ENCODE measurements around the gene FSTL5.

The FSTL5 gene

DNA sequence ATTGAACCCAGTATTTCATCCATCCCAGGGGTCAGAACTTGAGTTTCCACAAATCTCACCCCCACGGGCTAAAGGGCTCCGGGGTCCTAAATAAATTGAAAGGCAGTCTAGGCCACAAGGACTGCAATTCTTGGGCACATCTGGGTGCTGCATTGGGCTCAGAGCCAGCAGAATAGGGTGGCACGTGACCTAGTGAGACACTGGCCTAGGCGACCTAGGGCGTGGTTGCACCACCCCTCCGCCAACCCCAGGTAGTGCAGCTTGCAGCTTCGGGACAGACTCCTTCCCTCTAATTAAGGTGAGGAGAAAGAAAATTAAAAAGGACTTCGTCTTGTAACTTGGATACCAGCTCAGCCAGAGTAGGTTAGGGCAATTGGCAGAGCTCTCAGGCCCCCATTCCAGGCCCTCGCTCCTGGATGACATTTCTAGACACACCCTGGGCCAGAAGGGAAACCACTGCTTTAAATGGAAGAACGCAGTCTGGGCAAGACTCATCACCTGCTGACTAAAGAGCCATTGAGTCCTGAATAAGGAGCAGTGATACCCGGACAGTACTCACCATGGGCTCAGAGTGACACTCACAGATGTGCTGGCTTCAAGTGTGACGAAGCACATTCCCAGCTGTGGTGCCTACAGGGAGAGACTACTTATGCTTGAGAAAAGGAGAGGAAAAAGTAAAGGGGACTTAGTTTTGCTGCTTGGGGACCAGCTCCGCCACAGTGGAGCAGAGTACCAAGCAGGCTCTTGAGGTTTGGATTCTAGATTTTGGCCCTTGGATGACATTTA is 735.4 kb downstream of the FSTL5 start:
- no peak for DNase-seq

DNA sequence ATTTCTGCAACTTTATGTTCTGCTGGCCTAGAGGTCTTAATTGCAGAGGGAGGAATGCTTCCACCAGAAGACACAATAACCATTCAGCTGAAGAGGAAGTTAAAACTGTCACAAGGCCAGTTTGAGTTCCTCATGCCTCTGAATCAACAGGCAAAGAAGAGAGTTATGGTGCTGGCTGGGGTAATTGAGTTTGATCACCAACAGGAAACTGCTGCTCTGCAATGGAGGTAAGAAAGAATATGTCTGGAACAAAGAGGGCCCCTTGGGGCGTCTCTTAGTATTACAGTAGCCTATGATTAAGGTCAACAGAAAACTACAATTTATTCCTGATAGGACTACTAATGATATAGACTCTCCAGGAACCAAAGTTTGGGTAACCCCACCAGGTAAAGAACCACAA is 744.0 kb downstream of the FSTL5 start:
- DNase-seq: no peak

DNA sequence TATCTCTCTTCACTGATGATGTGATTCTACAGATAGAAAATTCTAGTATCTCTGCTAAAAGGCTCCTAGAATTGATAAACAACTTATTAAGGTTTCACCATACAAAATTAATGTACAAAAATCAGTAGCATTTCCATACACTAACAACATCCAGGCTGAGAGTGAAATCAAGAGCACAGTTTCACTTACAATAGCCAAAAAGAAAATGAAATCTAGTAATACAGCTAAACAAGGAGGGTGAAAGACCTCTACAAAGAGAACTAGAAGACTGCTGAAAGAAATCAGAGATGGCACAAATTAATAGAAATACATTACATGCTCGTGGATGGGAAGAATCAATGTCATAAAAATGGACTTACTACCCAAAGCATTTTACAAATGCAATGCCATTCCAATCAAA is 751.9 kb downstream of the FSTL5 start:
- no peak for DNase-seq

DNA sequence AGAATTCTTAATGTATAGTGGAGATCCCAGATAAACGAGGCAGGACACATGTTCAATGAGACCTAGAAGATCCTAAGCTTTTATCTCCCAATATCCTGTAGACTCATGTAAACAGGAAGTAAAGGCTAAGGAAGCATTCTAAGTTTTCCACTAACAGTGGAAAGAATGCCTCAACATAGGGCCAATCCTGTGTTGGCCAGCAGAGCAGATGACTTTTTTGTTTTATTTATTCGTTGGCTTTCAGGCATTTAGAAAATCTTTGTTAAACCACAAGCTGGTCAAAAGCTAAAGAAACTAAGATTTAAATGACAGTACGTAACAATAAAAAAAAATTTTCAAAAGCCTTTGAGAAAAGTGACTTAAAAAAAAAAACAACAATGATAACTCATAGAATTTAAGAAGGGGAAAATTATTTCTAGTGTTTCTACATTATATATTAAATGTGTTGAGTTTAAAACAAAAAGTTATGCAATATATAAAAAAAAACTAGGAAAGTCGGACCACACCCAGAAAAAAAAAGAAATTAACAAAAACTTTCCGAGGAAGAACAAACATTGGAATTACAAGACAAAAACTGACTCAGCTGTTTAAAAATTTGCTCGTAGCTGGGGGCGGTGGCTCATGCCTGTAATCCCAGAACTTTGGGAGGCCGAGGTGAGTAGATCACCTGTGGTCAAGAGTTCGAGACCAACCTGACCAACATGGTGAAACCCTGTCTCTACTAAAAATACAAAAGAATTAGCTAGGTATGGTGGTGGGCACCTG is 759.3 kb downstream of the FSTL5 start:
- DNase-seq: no peak

DNA sequence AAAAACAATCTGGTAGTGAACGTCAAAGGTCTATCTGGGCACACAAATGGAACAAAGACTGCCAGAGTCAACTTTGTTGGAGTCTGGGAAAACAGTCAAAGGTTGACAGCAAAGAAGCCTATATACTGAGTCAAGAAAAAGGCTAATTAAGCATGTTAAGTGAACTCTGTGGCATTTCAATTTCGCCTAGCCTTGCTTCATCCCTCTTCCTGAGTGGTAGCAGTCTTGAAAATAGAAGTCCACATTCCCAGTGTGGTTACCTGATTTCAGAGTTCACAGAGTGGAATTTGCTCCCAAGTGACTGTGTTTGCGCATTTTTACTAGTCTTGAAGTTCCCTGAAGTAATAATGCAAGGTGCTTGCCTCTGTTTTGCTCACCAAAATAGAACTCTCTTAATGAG is 760.0 kb downstream of the FSTL5 start:
- DNase-seq: no peak

DNA sequence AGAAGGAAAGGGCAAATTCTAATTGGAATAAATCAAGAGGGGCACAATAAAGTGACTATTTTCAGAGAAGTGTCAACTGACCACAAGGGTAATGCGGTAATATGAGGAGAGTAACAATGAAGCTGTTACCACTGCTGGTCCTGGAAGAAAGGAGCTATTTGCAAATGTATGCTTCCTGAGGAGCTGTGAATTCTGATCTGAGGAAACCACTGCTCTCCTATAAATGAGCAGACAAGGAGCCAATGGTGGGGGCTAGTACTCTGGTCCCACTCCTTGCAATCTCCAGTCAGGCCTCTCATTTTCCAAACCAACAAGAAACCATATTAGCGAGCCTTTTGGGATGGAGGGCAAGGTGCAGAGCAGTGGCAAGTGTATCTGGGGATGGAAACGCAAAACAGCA is 770.2 kb downstream of the FSTL5 start:
- no peak for DNase-seq

DNA sequence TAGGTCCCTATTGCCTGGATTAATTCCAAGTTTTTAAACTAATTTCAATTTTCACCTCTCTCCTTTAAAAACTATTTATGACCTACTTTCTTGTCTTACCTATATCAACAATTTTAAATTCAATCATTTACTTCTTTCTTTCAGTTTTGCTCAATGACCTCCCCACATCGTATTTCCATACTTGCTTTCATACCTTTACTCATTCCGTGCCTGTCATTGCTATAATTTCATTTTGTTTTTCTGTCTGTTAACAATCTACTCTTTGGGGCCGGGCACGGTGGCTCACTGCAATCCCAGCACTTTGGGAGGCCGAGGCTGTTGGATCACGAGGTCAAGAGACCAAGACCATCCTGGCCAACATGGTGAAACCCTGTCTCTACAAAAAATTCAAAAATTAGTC is 781.1 kb downstream of the FSTL5 start:
- DNase-seq: no peak

DNA sequence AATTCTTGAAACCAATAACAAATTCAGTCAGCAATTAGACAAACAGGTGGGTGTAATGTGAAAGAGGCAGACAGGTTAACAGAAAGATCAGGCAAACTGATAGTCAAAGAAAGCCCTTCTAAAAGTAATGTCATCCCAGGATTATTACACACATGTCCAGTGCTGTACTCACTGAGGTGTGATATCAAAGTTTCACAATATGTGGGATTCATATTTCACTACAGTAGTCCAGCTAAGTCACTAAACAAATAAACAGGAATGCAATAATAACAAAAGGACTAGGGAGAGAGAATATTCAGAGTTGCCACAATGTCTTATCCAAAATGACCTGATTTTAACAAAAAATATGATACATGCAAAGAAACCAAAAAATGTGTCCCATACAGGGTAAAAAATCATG is 787.5 kb downstream of the FSTL5 start:
- no peak for DNase-seq

DNA sequence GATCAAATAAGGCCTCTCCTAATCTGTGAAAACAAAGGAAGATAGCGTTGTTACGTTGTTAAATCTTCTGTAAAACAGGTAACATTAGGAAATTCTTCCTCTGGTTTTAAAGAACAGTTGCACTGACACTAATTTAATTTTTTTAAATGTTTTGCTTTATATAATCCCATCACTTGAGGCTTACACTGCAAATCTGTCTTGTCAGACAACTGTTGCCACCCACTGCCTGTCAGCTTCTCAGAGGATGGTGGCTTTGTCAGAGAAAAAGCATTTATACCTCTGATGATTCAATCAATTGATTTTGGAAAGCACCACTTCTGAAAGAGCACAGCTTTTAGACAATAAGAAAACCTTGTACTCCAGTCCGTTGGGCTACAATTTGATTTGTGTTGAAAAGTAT is 799.1 kb downstream of the FSTL5 start:
- no peak for DNase-seq

DNA sequence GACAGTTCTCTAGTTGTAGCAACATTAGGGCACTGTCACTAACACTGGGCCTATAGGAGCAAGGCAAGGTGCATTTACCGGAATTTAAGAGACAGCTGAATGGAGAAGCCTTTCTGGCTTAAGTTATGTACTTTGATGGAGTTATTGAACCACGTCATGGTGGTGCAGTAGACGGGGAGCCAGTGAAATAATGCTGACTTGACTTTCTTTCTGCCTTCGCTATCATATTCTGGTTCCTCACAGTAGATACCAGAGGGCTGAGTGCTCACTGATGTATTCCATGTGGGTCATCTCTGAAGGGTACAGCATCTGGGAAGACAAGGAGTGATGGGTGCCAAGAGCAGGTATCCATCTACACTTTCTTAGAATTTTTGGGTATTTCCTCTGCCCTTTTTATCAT is 802.8 kb downstream of the FSTL5 start:
- no peak for DNase-seq

DNA sequence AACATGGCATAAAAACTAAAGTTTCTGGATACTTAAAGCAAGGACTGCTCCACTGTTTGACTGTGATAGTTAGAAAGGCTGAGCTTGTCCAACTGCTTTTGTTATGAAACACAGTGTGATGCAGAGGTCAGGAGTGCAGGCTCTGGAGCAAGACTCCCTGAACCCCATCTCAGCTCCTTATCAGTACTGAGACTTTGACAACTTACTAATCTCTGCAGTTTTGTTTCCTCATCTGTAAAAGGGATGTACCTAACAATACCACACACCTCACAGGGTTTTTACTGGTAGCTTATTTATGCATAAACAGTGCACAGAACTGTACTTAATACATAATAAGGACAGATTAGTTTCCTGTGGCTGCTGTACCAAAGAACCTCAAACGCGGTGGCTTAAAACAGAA is 804.3 kb downstream of the FSTL5 start:
- DNase-seq: no peak

DNA sequence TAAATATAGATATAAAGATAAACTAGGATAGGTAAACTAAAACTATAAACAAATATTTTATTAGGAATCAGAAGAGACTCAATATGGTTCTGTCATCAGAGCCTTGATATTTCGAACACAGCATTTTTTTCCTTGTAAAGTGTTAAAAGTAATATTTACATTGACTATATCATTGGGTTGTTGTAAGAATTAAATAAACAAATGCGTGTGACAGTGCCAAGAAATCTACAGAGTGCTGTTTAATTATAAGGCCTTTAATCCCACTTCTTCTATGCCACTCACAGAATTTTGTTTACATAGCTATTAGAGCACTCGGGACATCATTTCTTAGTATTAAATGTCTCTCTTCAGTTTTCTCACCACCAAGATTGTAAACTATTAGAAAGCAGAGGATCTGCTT is 807.4 kb downstream of the FSTL5 start:
- no peak for DNase-seq

DNA sequence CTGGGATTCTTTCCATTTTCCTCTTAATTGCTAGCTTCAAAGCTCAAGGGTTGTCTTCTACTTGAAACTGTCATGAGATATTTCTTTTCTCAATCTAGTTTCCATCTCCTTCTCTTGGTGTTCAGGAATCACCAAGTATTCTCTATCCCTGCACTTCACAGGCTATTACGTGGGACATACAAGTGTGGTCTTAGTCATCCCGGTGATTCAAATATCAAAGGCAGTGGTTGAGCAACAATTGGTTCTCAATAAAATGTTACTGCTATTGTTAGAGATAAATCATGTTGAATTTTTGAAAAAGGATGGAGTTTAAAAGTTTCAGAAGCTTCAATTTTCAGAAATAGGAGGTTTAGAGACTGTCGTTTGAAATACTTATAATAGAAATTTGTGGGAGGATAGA is 812.9 kb downstream of the FSTL5 start:
- no peak for DNase-seq

DNA sequence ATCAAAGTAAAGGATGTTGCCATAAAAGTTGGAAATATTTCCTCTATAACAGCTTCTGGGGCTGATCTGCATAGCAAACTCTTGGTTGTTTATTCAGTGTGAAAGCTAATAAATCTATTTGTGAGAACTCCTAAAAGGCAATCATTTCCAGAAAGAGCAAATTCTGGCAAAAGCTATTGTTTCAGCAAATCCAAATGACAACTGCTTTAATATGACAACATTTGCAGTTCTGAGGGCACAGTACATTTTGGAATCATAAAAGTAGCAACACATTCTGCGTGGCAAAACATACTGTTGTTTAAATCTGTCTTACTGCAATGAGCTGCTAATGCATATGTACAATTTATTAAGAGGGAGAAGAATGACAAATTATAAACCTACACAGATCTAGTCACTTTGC is 818.1 kb downstream of the FSTL5 start:
- no peak for DNase-seq

DNA sequence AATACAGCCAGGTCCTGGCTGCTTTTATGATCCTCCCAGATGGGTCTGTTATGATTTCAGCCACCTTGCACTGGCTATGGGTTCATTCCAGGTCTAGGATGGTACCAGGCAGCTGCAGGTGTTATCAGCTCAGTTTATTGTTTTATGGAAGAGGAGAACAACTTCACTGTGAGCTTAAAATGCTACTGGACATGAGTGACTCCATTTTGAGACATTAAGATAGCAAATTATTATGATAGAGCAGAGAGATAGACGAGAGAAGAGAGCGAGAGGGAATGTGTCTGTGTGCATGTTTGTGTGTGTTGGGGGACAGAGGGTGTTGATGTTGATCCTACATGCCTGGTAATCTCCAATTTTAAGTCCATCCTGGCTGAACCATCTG is 820.2 kb downstream of the FSTL5 start:
- DNase-seq: no peak

DNA sequence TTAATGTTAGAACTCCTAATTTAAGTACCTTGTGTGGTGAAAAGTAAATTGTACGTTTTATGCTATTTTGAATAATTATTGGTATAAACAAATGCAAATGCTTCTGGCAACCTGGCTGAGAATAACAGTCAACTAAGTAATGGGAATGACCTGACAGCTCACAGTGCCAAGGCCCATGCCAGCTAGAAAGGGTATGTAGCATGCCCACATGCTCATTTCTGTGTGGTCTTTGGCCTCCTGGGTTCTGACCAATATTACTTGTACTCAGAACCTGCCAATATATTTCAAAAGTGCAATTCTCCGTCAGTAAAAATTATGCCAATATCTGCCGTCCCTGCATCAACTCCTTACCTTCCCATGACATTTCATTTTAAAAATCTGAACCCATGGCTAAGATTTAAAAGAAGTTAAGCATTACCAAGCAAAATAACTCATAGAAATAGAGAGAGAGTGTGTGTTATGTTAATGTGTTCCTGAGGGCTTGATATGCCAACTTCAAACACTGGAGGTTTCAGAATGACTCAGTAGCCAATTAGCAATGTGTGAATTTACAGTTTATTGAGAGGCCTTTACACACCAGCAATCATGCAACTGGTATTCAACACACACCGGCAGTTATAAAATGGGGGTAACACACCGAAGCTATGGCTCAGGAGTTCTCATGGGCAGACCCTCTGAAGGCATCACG is 820.8 kb downstream of the FSTL5 start:
- DNase-seq: peak in 1 of 5 experiments; percentile 8

DNA sequence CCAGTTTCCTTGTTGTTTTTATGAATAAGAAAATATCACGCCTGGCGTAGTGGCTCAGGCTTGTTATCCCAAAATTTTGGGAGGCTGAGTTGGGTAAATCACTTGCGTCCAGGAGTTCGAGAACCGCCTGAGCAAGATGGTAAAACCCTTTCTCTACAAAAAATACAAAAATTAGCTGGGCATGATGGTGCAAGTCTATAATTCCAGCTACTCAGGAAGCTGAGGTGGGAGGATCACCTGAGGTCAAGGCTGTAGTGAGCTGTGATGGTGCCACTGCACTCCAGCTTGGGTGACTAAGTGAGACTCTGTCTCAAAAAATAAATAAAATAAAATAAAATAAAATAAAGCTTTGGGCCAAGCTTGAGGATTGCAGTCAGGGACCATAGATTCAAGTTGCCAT is 827.2 kb downstream of the FSTL5 start:
- DNase-seq: no peak

DNA sequence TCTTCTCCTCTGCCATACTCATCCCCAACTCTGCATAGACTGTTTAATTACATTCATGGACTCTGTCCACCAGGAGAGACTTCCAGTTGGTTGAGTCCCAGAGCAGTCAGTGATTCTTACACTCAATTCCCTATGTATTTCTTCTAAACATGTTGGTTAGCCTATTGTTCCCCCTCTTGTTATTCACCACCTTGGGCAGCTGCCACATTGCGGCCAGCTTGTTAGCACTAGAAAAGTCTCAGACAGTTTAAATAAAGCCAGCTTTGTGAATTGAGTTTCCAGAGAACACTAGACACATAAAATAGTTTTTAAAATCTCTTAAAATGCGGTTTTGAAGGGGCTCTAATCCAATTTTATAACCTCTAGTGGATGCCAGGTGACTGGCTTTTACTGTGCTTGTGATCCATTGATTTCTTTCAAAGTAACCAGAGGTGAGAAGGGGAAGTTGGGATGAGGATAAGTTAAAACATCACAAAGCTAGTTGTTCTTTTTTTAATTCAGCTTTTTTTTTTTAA is 827.7 kb downstream of the FSTL5 start:
- DNase-seq: no peak
